Karpas-422 (cell line): ENCODE measurements around the gene LRBA. TPM values are rescaled to one million over a fixed set of nuclear protein-coding genes. Genes with fewer than 3 reads are reported as not detected.

Experiments used
- DNase-seq: peaks from one replicate; pipeline ENCODE4 v3.0.0-alpha.2; 2015
- H2AFZ ChIP-seq: fragments of 200-600 bp; sonication (generic); 2 replicates; pipeline ENCODE4 v1.6.1; 2014; ENCODE audit warnings: antibody characterized with exemption, low read length, mixed read lengths
- H3K27ac ChIP-seq: fragments of 200-600 bp; sonication (generic); 2 replicates; pipeline ENCODE4 v1.5.1; 2014; ENCODE audit warnings: mild to moderate bottlenecking, low read length, moderate library complexity
- H3K27me3 ChIP-seq: fragments of 200-600 bp; sonication (generic); 2 replicates; pipeline ENCODE4 v1.6.1; 2014; ENCODE audit warnings: low read length, mixed read lengths
- H3K36me3 ChIP-seq: fragments of 200-600 bp; sonication (generic); 2 replicates; pipeline ENCODE4 v1.6.1; 2014; ENCODE audit warnings: low read length, mixed read lengths; ENCODE audit not compliant: insufficient read depth
- H3K4me1 ChIP-seq: fragments of 200-600 bp; sonication (generic); 2 replicates; pipeline ENCODE4 v1.6.1; 2014; ENCODE audit warnings: mild to moderate bottlenecking, low read length, mixed read lengths
- H3K4me2 ChIP-seq: fragments of 200-600 bp; sonication (generic); 2 replicates; pipeline ENCODE4 v1.6.1; 2014; ENCODE audit warnings: low read length, low read depth, mild to moderate bottlenecking; ENCODE audit not compliant: poor library complexity, severe bottlenecking
- H3K4me3 ChIP-seq: fragments of 200-600 bp; sonication (generic); 2 replicates; pipeline ENCODE4 v1.5.1; 2014; ENCODE audit warnings: mild to moderate bottlenecking, antibody characterized with exemption, low read length, mixed read lengths
- H3K79me2 ChIP-seq: fragments of 200-600 bp; sonication (generic); 2 replicates; pipeline ENCODE4 v1.6.1; 2014; ENCODE audit warnings: mild to moderate bottlenecking, low read length, mixed read lengths
- H3K9ac ChIP-seq: fragments of 200-600 bp; sonication (generic); 2 replicates; pipeline ENCODE4 v1.6.0; 2014; ENCODE audit warnings: low read length
- H3K9me2 ChIP-seq: fragments of 200-600 bp; sonication (generic), shearing (Covaris generic); replicated peaks from 2 replicates; pipeline ENCODE4 v1.6.0; 2014; ENCODE audit warnings: mild to moderate bottlenecking, low read length, moderate library complexity; ENCODE audit not compliant: insufficient read depth
- H3K9me3 ChIP-seq: fragments of 300-700, 200-600 bp; sonication (generic); 2 replicates; pipeline ENCODE4 v1.6.1; 2014; ENCODE audit warnings: low read length, mixed read lengths
- H4K20me1 ChIP-seq: fragments of 200-600 bp; sonication (generic); 2 replicates; pipeline ENCODE4 v1.6.1; 2014; ENCODE audit warnings: mild to moderate bottlenecking, antibody characterized with exemption, low read length, low read depth; ENCODE audit not compliant: insufficient read depth
- total RNA-seq: library from RNA; depleted of rRNA; stranded (reverse); fragments of >200 nt; shearing (Covaris generic); gene quantifications from 2 replicates; pipeline ENCODE4 v1.2.3, GENCODE V29; 2014; ENCODE audit warnings: low replicate concordance

LRBA gene
- total RNA-seq, 1 experiment from 2014 or later = 131 TPM

- H3K9me2 ChIP-seq = no peaks in the 10 kb centered on the region
- no peak overlapping the region for H3K27ac ChIP-seq
- H4K20me1 ChIP-seq = no peaks in the 10 kb centered on the region
- no peaks in the 10 kb centered on the region for H3K27me3 ChIP-seq
- H3K9ac ChIP-seq = no peak overlapping the region
- H3K9me3 ChIP-seq = 0 out of 2 replicates have a peak, but pooled peaks cover 3% of the 10 kb centered on the region
- no peaks in the 10 kb centered on the region for H3K36me3 ChIP-seq
- no peak for DNase-seq
- H2AFZ ChIP-seq = no peak overlapping the region
- H3K4me1 ChIP-seq = no peaks in the 10 kb centered on the region
- H3K79me2 ChIP-seq = no peaks in the 10 kb centered on the region
- H3K4me3 ChIP-seq = no peak overlapping the region
- no peak overlapping the region for H3K4me2 ChIP-seq
Observed at GRCh38 chr4:150289881-150290280, 725.2 kb downstream of the LRBA start.

DNA sequence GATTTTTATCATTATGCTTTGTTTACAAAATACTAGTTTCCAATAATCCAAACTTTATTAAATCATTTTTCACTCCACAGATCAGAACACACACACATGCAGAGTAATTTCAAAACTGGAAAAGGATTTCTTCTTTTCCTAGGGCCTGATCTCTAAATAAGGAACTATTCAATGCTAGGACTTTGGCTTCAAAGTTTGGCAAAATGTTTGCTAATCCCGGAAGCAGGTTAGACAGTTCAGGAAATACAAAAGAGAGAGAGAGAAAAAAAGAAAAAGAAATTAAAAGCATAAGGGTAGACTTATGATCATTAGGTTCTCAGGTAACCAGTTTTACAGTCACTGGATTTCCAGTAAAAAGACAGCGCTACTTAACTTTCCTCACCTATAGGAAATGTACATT lies 725.9 kb downstream of the LRBA start:
- Histone ChIP-seq H4K20me1 (no peaks in the 10 kb centered on the region), H3K79me2 (no peaks in the 10 kb centered on the region), H3K4me3 (no peak overlapping the region), H3K9me3 (0 out of 2 replicates have a peak, but pooled peaks cover 3% of the 10 kb centered on the region), H3K27ac (no peak overlapping the region), H3K4me1 (no peaks in the 10 kb centered on the region), H3K9ac (no peak overlapping the region), H3K9me2 (no peaks in the 10 kb centered on the region), H2AFZ (no peak overlapping the region), H3K27me3 (no peaks in the 10 kb centered on the region), H3K36me3 (no peaks in the 10 kb centered on the region), H3K4me2 (no peak overlapping the region)
- no peak for DNase-seq

DNA sequence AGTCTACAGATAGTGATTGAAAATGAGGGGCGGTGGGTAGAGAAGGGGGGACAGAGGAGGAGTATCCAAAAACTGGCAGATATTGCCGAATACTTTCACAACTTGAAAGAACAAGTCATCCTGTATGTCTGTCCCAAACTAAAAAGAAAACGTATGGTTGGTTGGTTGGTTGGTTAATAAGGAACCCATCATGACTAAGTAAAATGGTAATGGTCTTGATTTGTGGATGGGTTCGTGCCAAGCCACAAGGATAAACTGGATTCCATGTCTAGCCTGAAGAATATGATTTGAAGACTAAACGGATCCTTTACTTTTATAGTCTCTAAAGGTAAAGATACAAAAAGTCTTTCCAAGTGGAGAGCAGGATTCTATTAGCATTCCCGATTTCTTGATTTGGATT lies 728.4 kb downstream of the LRBA start:
- Histone ChIP-seq H4K20me1 (no peaks in the 10 kb centered on the region), H3K4me2 (no peak overlapping the region), H3K4me3 (no peak overlapping the region), H3K9me2 (no peaks in the 10 kb centered on the region), H3K27me3 (no peaks in the 10 kb centered on the region), H2AFZ (no peak overlapping the region), H3K79me2 (no peaks in the 10 kb centered on the region), H3K9me3 (no peaks in the 10 kb centered on the region), H3K36me3 (no peaks in the 10 kb centered on the region), H3K27ac (no peak overlapping the region), H3K9ac (no peak overlapping the region), H3K4me1 (no peaks in the 10 kb centered on the region)
- no peak for DNase-seq

DNA sequence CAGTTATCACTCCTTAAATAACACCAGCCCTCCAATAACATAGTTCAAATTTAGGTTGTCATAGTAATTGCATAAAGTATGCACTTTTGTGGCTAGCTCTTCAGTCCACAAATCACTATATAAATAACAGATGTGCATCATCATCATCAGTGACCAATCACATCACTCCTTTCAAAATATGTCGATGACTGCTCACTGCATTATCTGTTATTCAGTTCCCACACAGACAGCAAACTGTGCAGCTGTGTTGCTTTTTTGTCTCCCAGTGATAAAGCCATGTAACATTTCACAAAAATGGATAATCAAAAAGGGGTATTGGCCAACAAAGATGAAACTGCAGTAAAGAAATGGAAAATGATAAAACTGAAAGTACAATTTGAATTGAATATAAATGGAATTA lies 731.4 kb downstream of the LRBA start:
- H3K36me3 ChIP-seq = no peaks in the 10 kb centered on the region
- no peak overlapping the region for H3K4me2 ChIP-seq
- H4K20me1 ChIP-seq = no peaks in the 10 kb centered on the region
- no peaks in the 10 kb centered on the region for H3K4me1 ChIP-seq
- no peak overlapping the region for H3K4me3 ChIP-seq
- no peak overlapping the region for H2AFZ ChIP-seq
- no peaks in the 10 kb centered on the region for H3K27me3 ChIP-seq
- H3K9ac ChIP-seq = no peak overlapping the region
- H3K9me2 ChIP-seq = no peaks in the 10 kb centered on the region
- H3K9me3 ChIP-seq = no peaks in the 10 kb centered on the region
- no peaks in the 10 kb centered on the region for H3K79me2 ChIP-seq
- DNase-seq = no peak
- H3K27ac ChIP-seq = no peak overlapping the region

DNA sequence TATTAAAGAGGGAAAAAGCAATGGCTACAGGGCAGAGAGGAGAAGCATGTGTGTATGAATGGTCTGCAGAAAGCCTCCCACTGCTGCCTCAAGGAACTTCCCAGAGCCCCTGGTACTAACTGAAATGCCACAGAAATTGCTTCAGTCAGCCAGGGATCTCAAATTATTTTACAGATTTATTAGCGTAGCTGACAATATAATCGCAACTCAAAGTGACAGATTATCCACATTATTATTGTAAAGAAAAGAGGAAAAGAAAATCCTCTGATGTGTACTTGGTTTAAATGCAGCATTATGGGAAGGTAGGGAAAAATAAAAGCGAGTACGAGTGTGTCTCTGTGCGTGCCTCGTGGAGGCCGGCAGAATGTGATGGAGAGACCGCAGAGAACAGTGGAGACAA lies 734.1 kb downstream of the LRBA start:
- no peaks in the 10 kb centered on the region for H3K27me3 ChIP-seq
- H3K9me3 ChIP-seq = no peaks in the 10 kb centered on the region
- no peaks in the 10 kb centered on the region for H3K36me3 ChIP-seq
- no peak for DNase-seq
- H3K4me3 ChIP-seq = no peak overlapping the region
- no peaks in the 10 kb centered on the region for H3K9me2 ChIP-seq
- no peaks in the 10 kb centered on the region for H3K79me2 ChIP-seq
- H3K4me2 ChIP-seq = no peak overlapping the region
- no peak overlapping the region for H3K27ac ChIP-seq
- H3K4me1 ChIP-seq = no peaks in the 10 kb centered on the region
- H4K20me1 ChIP-seq = no peaks in the 10 kb centered on the region
- H3K9ac ChIP-seq = no peak overlapping the region
- no peak overlapping the region for H2AFZ ChIP-seq

- H3K79me2 ChIP-seq = no peaks in the 10 kb centered on the region
- H4K20me1 ChIP-seq = no peaks in the 10 kb centered on the region
- no peaks in the 10 kb centered on the region for H3K36me3 ChIP-seq
- H3K4me3 ChIP-seq = no peak overlapping the region
- no peaks in the 10 kb centered on the region for H3K9me3 ChIP-seq
- H3K27ac ChIP-seq = no peak overlapping the region
- no peaks in the 10 kb centered on the region for H3K9me2 ChIP-seq
- no peak for DNase-seq
- H2AFZ ChIP-seq = no peak overlapping the region
- H3K9ac ChIP-seq = no peak overlapping the region
- H3K4me2 ChIP-seq = no peak overlapping the region
- H3K4me1 ChIP-seq = no peaks in the 10 kb centered on the region
- H3K27me3 ChIP-seq = no peaks in the 10 kb centered on the region
Observed at GRCh38 chr4:150280081-150280895, 734.8 kb downstream of the LRBA start.

DNA sequence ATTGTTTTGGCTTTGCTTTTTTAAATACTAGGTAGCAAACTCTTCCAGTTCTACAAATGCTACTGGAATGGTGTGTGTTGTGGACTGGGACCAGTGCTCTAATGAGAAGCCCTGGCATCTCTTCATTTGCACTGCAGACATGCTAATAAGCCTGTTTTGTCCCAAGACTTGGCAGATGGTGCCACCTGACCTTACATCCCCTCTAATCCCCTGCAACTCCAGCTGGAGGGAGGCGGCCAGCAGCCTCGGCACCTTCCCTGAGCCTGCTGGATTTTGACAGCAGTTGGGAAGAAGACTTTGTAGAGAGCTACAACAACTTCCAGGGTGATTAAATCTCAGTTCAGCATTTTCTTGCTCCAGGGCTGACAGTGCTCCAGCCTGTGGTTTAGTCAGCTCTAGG lies 736.9 kb downstream of the LRBA start:
- H3K36me3 ChIP-seq = no peaks in the 10 kb centered on the region
- no peak overlapping the region for H2AFZ ChIP-seq
- H3K4me2 ChIP-seq = no peak overlapping the region
- no peaks in the 10 kb centered on the region for H3K9me3 ChIP-seq
- H4K20me1 ChIP-seq = no peaks in the 10 kb centered on the region
- no peak overlapping the region for H3K27ac ChIP-seq
- H3K79me2 ChIP-seq = no peaks in the 10 kb centered on the region
- no peaks in the 10 kb centered on the region for H3K4me1 ChIP-seq
- no peak overlapping the region for H3K9ac ChIP-seq
- no peaks in the 10 kb centered on the region for H3K9me2 ChIP-seq
- no peak for DNase-seq
- H3K27me3 ChIP-seq = no peaks in the 10 kb centered on the region
- no peak overlapping the region for H3K4me3 ChIP-seq

DNA sequence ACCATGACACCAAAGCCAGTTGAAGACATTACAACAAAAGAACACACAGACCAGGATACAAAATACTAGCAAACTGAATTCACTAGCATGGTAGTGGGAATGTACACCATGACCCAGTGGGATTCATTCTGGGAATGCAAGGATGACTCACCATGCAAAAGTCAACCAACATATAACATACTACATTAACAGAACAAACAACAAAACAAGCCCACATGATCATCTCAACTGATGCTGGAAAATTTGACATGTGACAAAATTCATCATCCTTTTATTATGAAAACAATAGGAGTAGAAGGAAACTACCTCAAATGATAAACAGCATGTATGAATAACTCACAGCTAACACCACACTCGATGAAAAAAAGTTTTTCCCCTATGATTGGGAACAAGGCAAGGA lies 746.6 kb downstream of the LRBA start:
- H4K20me1 ChIP-seq = no peaks in the 10 kb centered on the region
- DNase-seq = no peak
- no peaks in the 10 kb centered on the region for H3K9me2 ChIP-seq
- H3K27me3 ChIP-seq = no peaks in the 10 kb centered on the region
- H3K4me2 ChIP-seq = no peak overlapping the region
- H3K36me3 ChIP-seq = no peaks in the 10 kb centered on the region
- no peak overlapping the region for H3K9ac ChIP-seq
- H3K4me3 ChIP-seq = no peak overlapping the region
- no peaks in the 10 kb centered on the region for H3K79me2 ChIP-seq
- no peak overlapping the region for H2AFZ ChIP-seq
- H3K4me1 ChIP-seq = no peaks in the 10 kb centered on the region
- no peaks in the 10 kb centered on the region for H3K9me3 ChIP-seq
- no peak overlapping the region for H3K27ac ChIP-seq
